GM18861 (cell line): ENCODE results near the gene MACROD2.

Source experiments
- ATAC-seq: cut with Tn5 transposase; IDR thresholded peaks from one replicate; pipeline ENCODE4 v1.9.1; 2021; ENCODE audit not compliant: unreplicated experiment

Gene MACROD2

DNA sequence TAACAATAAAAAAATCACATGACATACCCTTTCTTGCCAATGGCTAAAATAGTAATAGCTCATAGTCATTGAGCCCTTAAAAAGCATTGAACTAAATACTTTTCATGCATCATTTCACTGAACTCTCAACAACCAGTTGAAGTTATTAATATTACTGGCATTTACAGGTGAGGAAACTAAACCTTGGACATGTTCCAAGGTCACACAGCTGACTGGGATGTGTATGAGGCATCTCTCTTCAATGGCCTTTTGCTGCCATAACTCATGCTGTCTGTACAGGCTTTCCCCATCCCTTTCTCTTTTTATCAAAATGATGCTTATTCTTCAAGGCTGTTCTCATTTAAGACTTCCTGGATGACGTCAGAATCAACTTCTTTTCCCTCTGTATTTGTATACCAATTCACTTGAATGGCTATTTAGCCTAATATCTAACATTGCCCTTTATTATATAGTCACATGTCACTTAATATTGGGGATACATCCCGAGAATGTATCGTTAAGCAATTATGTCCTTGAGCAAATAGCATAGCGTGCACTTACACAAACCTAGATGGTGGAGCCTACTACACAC is 2101.5 kb downstream of the MACROD2 start:
- ATAC-seq = no peak

DNA sequence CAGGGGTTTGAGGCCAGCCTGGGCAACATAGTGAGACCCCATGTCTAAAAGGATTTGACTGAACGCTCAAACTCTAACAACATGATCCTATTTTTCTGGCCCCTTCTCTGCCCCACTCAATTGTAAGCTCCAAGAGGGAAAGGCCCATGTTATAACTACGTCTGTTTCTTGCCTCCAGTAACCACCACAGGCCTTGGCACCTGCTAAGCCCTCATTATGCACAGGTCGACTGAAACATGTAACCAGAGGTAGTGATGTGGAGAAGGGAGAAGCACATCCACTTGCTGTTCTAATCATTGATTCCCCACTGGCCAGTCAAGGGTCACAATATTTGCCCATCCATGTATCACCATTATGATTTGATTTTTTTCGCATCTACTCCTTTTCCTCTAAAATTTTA is 2102.5 kb downstream of the MACROD2 start:
- ATAC-seq = no peak

DNA sequence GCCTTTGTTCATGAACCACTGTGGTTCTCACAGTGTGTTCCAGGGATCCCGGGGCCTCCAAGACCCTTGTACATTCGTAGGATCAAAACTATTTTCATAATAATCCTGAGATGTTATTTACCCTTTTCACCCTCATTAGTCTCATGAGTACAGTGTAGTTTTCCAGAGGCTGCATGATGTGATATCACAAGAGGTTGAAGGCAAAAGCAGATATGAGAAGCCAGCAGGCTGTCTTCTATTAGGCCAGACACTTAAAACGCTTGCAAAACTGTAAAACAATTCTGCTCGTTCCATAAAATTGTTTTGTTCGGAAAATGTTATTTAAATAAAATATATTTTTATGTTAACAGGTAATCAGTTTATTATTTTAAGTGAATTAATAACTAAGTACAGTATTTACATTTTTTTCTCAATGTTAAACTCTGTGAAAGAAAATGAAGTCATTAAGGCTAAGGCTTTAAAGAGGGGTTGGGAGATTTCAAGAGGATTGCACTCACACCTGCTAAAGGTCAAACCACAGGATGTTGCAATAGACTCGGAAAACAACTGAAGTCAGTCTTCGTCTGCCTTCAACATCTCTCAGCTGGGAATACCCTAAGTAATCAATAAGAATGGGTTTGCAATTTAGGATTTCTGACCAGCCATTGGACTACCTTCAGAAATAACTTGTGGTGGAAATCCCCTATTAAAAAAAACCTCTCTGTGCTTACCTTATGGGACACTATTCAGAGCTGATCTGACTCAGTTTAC is 2103.7 kb downstream of the MACROD2 start:
- no peak for ATAC-seq

DNA sequence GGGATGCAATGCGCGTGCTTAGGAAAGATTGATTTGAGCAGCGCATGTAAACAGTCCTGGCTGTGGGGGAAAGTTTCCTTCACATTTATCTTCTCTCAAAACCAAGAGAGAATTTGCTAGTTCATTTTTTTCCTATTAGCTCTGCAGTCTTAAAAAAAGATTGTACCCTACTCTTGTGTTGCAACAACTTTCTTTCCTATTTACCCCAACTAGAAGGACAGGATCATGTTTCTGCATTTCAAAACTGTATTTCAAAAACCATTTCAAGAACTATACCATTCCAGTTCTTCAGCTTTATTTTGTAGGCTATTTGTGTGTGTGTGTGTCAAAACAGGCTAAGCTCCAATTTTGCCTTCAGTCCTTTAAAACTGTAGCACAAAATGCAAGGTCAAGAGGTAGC is 2104.8 kb downstream of the MACROD2 start:
- no peak for ATAC-seq

DNA sequence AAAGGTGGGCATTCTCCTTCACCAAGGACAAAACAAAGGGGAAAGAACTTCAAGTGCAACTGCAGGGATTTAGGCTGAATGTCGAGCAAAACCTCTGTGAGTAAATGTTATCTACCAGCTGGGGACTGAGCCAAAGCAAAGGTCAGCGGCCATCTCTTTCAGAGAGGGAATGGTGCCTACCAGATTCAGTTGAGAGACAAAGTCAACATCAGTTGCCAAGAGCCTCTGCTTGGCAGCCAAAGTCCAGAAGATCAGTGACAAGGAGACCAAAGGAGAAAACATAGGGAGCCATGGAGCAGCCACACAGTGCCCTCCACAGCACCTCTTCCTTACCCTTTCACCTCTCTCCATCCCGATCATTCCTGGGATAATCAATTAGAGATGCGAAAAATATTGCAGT is 2105.5 kb downstream of the MACROD2 start:
- no peak for ATAC-seq
